Astrocyte (in vitro differentiated cells and primary cell): Measurements from ENCODE around the gene GPR162. TPM values are rescaled to one million over a fixed set of nuclear protein-coding genes. Genes with fewer than 3 reads are reported as not detected.

Source experiments
- DNase-seq: peaks from one replicate; pipeline ENCODE4 v3.0.0-alpha.2; 2010; ENCODE audit warnings: low read depth
- FAIRE-seq: peaks from 2 replicates; lab custom pipeline; 2011; peaks lifted over from hg19 to GRCh38; lab: Jason Lieb, UNC
- H2AFZ ChIP-seq: 2 replicates; pipeline ENCODE4 v1.6.0; 2012; ENCODE audit warnings: low read depth, low read length, inconsistent platforms
- H3K27ac ChIP-seq: 2 replicates; pipeline ENCODE4 v1.5.1; 2011; ENCODE audit warnings: low read depth, low read length, inconsistent platforms
- H3K27me3 ChIP-seq: 2 replicates; pipeline ENCODE4 v1.6.0; 2011; ENCODE audit warnings: low read length, inconsistent platforms; ENCODE audit not compliant: insufficient read depth
- H3K36me3 ChIP-seq: 2 replicates; pipeline ENCODE4 v1.5.1; 2011; ENCODE audit warnings: low read length, inconsistent platforms; ENCODE audit not compliant: insufficient read depth
- H3K4me1 ChIP-seq: 2 replicates; pipeline ENCODE4 v1.5.1; 2011; ENCODE audit warnings: low read length, inconsistent platforms; ENCODE audit not compliant: insufficient read depth
- H3K4me2 ChIP-seq: 2 replicates; pipeline ENCODE4 v1.6.0; 2012; ENCODE audit warnings: low read length, inconsistent platforms
- H3K4me3 ChIP-seq: 2 replicates; pipeline ENCODE4 v1.5.1; 2011; ENCODE audit warnings: low read depth, mild to moderate bottlenecking, low read length, inconsistent platforms; ENCODE audit not compliant: insufficient read depth
- H3K79me2 ChIP-seq: 2 replicates; pipeline ENCODE4 v1.6.0; 2012; ENCODE audit warnings: mild to moderate bottlenecking, low read length, inconsistent platforms; ENCODE audit not compliant: insufficient read depth
- H3K9ac ChIP-seq: 2 replicates; pipeline ENCODE4 v1.6.0; 2012; ENCODE audit warnings: mild to moderate bottlenecking, low read length, inconsistent platforms
- H3K9me3 ChIP-seq: 2 replicates; pipeline ENCODE4 v1.5.1; 2012; ENCODE audit warnings: low read depth, mild to moderate bottlenecking, low read length, inconsistent platforms; ENCODE audit not compliant: insufficient read depth
- H4K20me1 ChIP-seq: 2 replicates; pipeline ENCODE4 v1.6.0; 2012; ENCODE audit warnings: low read length, inconsistent platforms; ENCODE audit not compliant: insufficient read depth
- H3K27ac Mint-ChIP-seq: one replicate; pipeline ENCODE4 v1.8.0; 2021; ENCODE audit warnings: mild to moderate bottlenecking, mixed read lengths; ENCODE audit not compliant: unreplicated experiment
- H3K27me3 Mint-ChIP-seq: one replicate; pipeline ENCODE4 v1.8.0; 2021; ENCODE audit warnings: low read depth, mixed read lengths; ENCODE audit not compliant: unreplicated experiment
- H3K36me3 Mint-ChIP-seq: one replicate; pipeline ENCODE4 v1.8.0; 2021; ENCODE audit warnings: low read depth, mixed read lengths; ENCODE audit not compliant: unreplicated experiment
- H3K4me1 Mint-ChIP-seq: one replicate; pipeline ENCODE4 v1.8.0; 2021; ENCODE audit warnings: low read depth, mixed read lengths; ENCODE audit not compliant: unreplicated experiment
- H3K4me3 Mint-ChIP-seq: one replicate; pipeline ENCODE4 v1.8.0; 2021; ENCODE audit warnings: mild to moderate bottlenecking, moderate library complexity, mixed read lengths; ENCODE audit not compliant: unreplicated experiment
- H3K9me3 Mint-ChIP-seq: one replicate; pipeline ENCODE4 v1.8.0; 2021; ENCODE audit warnings: mild to moderate bottlenecking, mixed read lengths; ENCODE audit not compliant: unreplicated experiment
- CTCF ChIP-seq: IDR thresholded peaks from 2 replicates; pipeline ENCODE4 v1.5.1; 2011; ENCODE audit warnings: low read depth, mild to moderate bottlenecking, inconsistent platforms, low read length, moderate library complexity; ENCODE audit not compliant: insufficient read depth
- EZH2 ChIP-seq: IDR thresholded peaks from 2 replicates; pipeline ENCODE4 v1.6.1; 2012; ENCODE audit warnings: mild to moderate bottlenecking, low read length, inconsistent platforms; ENCODE audit not compliant: insufficient read depth
- total RNA-seq: library from RNA; stranded (reverse); gene quantifications from 2 replicates; pipeline ENCODE4 v1.2.1, GENCODE V29; 2021

Gene GPR162
- total RNA-seq, 1 donor from 2014 or later = 6.2 TPM

GRCh38 chr12:6809056-6809455, 12.6 kb upstream of the GPR162 start:
- FAIRE-seq = no peak
- peaks cover 9% of the 10 kb centered on the region for H3K4me1 Mint-ChIP-seq

DNA sequence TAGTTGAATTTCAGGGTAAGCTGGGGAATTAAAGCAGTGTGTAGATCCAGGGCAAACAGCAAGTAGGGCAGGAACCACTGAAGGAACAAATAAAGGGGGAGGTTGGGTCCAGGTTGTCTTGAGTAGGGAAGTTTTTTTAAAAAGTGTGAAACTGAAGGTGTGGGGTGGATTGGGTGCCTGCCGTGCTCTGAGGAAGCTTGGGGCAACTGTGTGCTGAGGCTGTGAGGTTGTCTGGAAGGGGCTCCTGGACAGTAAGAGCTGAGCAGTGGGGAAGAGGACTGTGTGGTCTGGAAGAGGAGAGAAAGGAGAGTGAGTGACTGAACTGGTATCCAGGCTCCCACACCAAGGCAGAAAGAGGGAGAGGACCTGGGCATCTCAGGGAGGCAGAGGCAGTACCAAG, 10.9 kb upstream of the GPR162 start:
- H3K9me3 Mint-ChIP-seq = peaks cover 3% of the 10 kb centered on the region
- H3K27ac ChIP-seq = no peak overlapping the region
- H3K4me1 ChIP-seq = no peaks in the 10 kb centered on the region
- no peaks in the 10 kb centered on the region for H3K36me3 ChIP-seq
- H2AFZ ChIP-seq = no peak overlapping the region
- H3K4me2 ChIP-seq = no peak overlapping the region
- H3K27me3 Mint-ChIP-seq = peaks cover 17% of the 10 kb centered on the region
- DNase-seq (no peak), FAIRE-seq (no peak)
- no peaks in the 10 kb centered on the region for H3K36me3 Mint-ChIP-seq
- H3K4me3 Mint-ChIP-seq = no peak overlapping the region
- no peaks in the 10 kb centered on the region for H3K79me2 ChIP-seq
- no peak overlapping the region for H3K4me3 ChIP-seq
- no peak overlapping the region for H3K9ac ChIP-seq
- H3K9me3 ChIP-seq = no peaks in the 10 kb centered on the region
- H3K27ac Mint-ChIP-seq = peak overlapping the region; percentile 4
- peaks cover 2% of the 10 kb centered on the region for H3K27me3 ChIP-seq
- peaks cover 9% of the 10 kb centered on the region for H3K4me1 Mint-ChIP-seq
- TF ChIP-seq CTCF = no peak
- no peak for TF ChIP-seq EZH2
- no peaks in the 10 kb centered on the region for H4K20me1 ChIP-seq

More at GRCh38 chr12:6809056-6809455, 12.6 kb upstream of the GPR162 start:
- Mint-ChIP-seq H3K27me3 (no peaks in the 10 kb centered on the region), H3K4me3 (no peak overlapping the region), H3K36me3 (no peaks in the 10 kb centered on the region), H3K27ac (no peak overlapping the region), H3K9me3 (peaks cover 5% of the 10 kb centered on the region)
- TF ChIP-seq EZH2 = no peak
- TF ChIP-seq CTCF = no peak
- no peak overlapping the region for H3K4me3 ChIP-seq
- DNase-seq = no peak
- no peaks in the 10 kb centered on the region for H4K20me1 ChIP-seq
- H3K27me3 ChIP-seq = peaks cover 2% of the 10 kb centered on the region
- no peaks in the 10 kb centered on the region for H3K4me1 ChIP-seq
- H3K27ac ChIP-seq = no peak overlapping the region
- H3K79me2 ChIP-seq = no peaks in the 10 kb centered on the region
- H3K9me3 ChIP-seq = no peaks in the 10 kb centered on the region
- H2AFZ ChIP-seq = no peak overlapping the region
- H3K9ac ChIP-seq = no peak overlapping the region
- H3K4me2 ChIP-seq = no peak overlapping the region
- no peaks in the 10 kb centered on the region for H3K36me3 ChIP-seq

GRCh38 chr12:6813363-6813762, 8.3 kb upstream of the GPR162 start:
- H3K4me1 Mint-ChIP-seq = peaks cover 9% of the 10 kb centered on the region
- H3K27me3 ChIP-seq = peaks cover 2% of the 10 kb centered on the region
- H3K27ac ChIP-seq = no peak overlapping the region
- no peak overlapping the region for H2AFZ ChIP-seq
- no peak for TF ChIP-seq CTCF
- no peak for TF ChIP-seq EZH2
- H3K36me3 ChIP-seq = no peaks in the 10 kb centered on the region
- peaks cover 19% of the 10 kb centered on the region for H3K27me3 Mint-ChIP-seq
- DNase-seq = no peak
- H4K20me1 ChIP-seq = no peaks in the 10 kb centered on the region
- no peaks in the 10 kb centered on the region for H3K9me3 ChIP-seq
- no peak overlapping the region for H3K27ac Mint-ChIP-seq
- no peak for FAIRE-seq
- no peak overlapping the region for H3K4me3 Mint-ChIP-seq
- H3K36me3 Mint-ChIP-seq = no peaks in the 10 kb centered on the region
- H3K79me2 ChIP-seq = no peaks in the 10 kb centered on the region
- no peak overlapping the region for H3K4me3 ChIP-seq
- H3K4me1 ChIP-seq = no peaks in the 10 kb centered on the region
- no peak overlapping the region for H3K4me2 ChIP-seq
- peaks cover 3% of the 10 kb centered on the region for H3K9me3 Mint-ChIP-seq
- H3K9ac ChIP-seq = no peak overlapping the region
